HepG2 (cell line): Measurements from ENCODE around the gene PDGFB. TPM values are rescaled to one million over a fixed set of nuclear protein-coding genes. Genes with fewer than 3 reads are reported as not detected.

Experiments used
- ATRX ChIP-seq: sonication (generic); formaldehyde crosslinking; IDR thresholded peaks from 2 replicates; pipeline ENCODE4 v1.4.0; 2020; ENCODE audit warnings: missing genetic modification reagents, borderline replicate concordance
- BORCS8-MEF2B ChIP-seq: sonication (generic); formaldehyde crosslinking; IDR thresholded peaks from 2 replicates; pipeline ENCODE4 v1.8.0; 2022; ENCODE audit warnings: mild to moderate bottlenecking, missing genetic modification reagents
- BRD4 ChIP-seq: sonication (generic); formaldehyde crosslinking; IDR thresholded peaks from 2 replicates; pipeline ENCODE4 v1.4.0; 2020; ENCODE audit warnings: missing genetic modification reagents
- CCAR2 ChIP-seq: fragments of 200-400 bp; formaldehyde crosslinking; optimal IDR thresholded peaks from 2 replicates; pipeline ENCODE3; 2018; ENCODE audit warnings: low read depth, mild to moderate bottlenecking, low read length, moderate library complexity
- CHD4 ChIP-seq: fragments of 200-600 bp; sonication (generic); IDR thresholded peaks from 2 replicates; pipeline ENCODE4 v1.7.0; 2017; ENCODE audit warnings: mild to moderate bottlenecking, low read length, borderline replicate concordance
- ESRRA ChIP-seq: sonication (generic); formaldehyde crosslinking; IDR thresholded peaks from 2 replicates; pipeline ENCODE4 v1.5.1; 2020; ENCODE audit warnings: mild to moderate bottlenecking, low read depth, missing genetic modification reagents
- FOXA3 ChIP-seq: IDR thresholded peaks from 2 replicates; pipeline ENCODE4 v1.6.1; 2016; ENCODE audit warnings: missing genetic modification reagents, missing compliant biosample characterization
- HHEX ChIP-seq: IDR thresholded peaks from 2 replicates; pipeline ENCODE4 v1.6.1; 2016; ENCODE audit warnings: control low read depth
- HMGXB4 ChIP-seq, 2 experiments: sonication (generic) in 1 of 2; formaldehyde crosslinking in 1 of 2; IDR thresholded peaks; 2 replicates each; pipeline versions ENCODE4 v1.4.0 to v1.6.1; 2018 to 2020; ENCODE audit warnings: missing genetic modification reagents in 2 of 2, borderline replicate concordance in 1 of 2, low read depth in 1 of 2, mild to moderate bottlenecking in 1 of 2, missing biosample characterization in 1 of 2
- KDM3A ChIP-seq: IDR thresholded peaks from 2 replicates; pipeline ENCODE4 v1.6.1; 2018; ENCODE audit warnings: low read depth, missing compliant biosample characterization
- KLF9 ChIP-seq: IDR thresholded peaks from 2 replicates; pipeline ENCODE4 v1.6.1; 2016; ENCODE audit warnings: low read depth
- PAX8 ChIP-seq: sonication (generic); formaldehyde crosslinking; IDR thresholded peaks from 2 replicates; pipeline ENCODE4 v1.8.0; 2022; ENCODE audit warnings: mild to moderate bottlenecking, missing genetic modification reagents, borderline replicate concordance
- SETDB1 ChIP-seq: sonication (generic); formaldehyde crosslinking; IDR thresholded peaks from 2 replicates; pipeline ENCODE4 v1.5.1; 2020; ENCODE audit warnings: missing genetic modification reagents, mild to moderate bottlenecking, borderline replicate concordance
- ZBTB33 ChIP-seq: sonication (generic); formaldehyde crosslinking; IDR thresholded peaks from 2 replicates; pipeline ENCODE4 v1.4.0; 2020; ENCODE audit warnings: missing genetic modification reagents
- ZGPAT ChIP-seq: IDR thresholded peaks from 2 replicates; pipeline ENCODE4 v1.6.1; 2016; ENCODE audit warnings: mild to moderate bottlenecking
- ZMYM3 ChIP-seq: sonication (generic); formaldehyde crosslinking; IDR thresholded peaks from 2 replicates; pipeline ENCODE4 v1.5.1; 2020; ENCODE audit warnings: mild to moderate bottlenecking, missing genetic modification reagents
- ZNF362 ChIP-seq: sonication (generic); formaldehyde crosslinking; IDR thresholded peaks from 2 replicates; pipeline ENCODE4 v1.4.0; 2020; ENCODE audit warnings: missing genetic modification reagents, mild to moderate bottlenecking, borderline replicate concordance
- ZNF569 ChIP-seq: sonication (generic); formaldehyde crosslinking; IDR thresholded peaks from 2 replicates; pipeline ENCODE4 v1.5.0; 2020; ENCODE audit warnings: mild to moderate bottlenecking, missing genetic modification reagents, moderate library complexity, borderline replicate concordance
- ZNF570 ChIP-seq: sonication (generic); formaldehyde crosslinking; IDR thresholded peaks from 2 replicates; pipeline ENCODE4 v1.4.0; 2020; ENCODE audit warnings: mild to moderate bottlenecking, missing genetic modification reagents, borderline replicate concordance
- ZNF713 ChIP-seq: sonication (generic); formaldehyde crosslinking; IDR thresholded peaks from 2 replicates; pipeline ENCODE4 v1.4.0; 2020; ENCODE audit warnings: mild to moderate bottlenecking, missing genetic modification reagents
- ZNF749 ChIP-seq: sonication (generic); formaldehyde crosslinking; IDR thresholded peaks from 2 replicates; pipeline ENCODE4 v1.8.0; 2022; ENCODE audit warnings: mild to moderate bottlenecking, missing genetic modification reagents, moderate library complexity, borderline replicate concordance
- ZSCAN5A ChIP-seq: sonication (generic); formaldehyde crosslinking; IDR thresholded peaks from 2 replicates; pipeline ENCODE4 v1.8.0; 2022; ENCODE audit warnings: mild to moderate bottlenecking, missing genetic modification reagents, borderline replicate concordance
- polyA plus RNA-seq, 8 experiments: library from polyadenylated mRNA; depleted of rRNA in 3 of 8; stranded (reverse) in 7 of 8; unstranded in 1 of 8; fragments of >200 nt; fragmentation: Illumina TruSeq in 4 of 8; extraction: Trizol in 4 of 8; gene quantifications; 2 replicates each; pipeline versions ENCODE4 v1.2.1 to v1.2.3, GENCODE V29; 2011 to 2016; ENCODE audit warnings: low read depth in 4 of 8, missing spikeins in 1 of 8, mixed read lengths in 1 of 8; ENCODE audit not compliant: insufficient read depth in 1 of 8
- total RNA-seq, 5 experiments: library from RNA; depleted of rRNA; stranded (reverse); fragments of >200 nt; fragmentation: Illumina TruSeq; extraction: Trizol; gene quantifications; 2 replicates each; pipeline ENCODE4 v1.2.3, GENCODE V29; 2016; ENCODE audit warnings: low read depth in 1 of 5

PDGFB gene
- total and polyA plus RNA-seq, 2 of the 13 experiments (the other 11 are each of a cell fraction or from before 2014, with no cell fraction given), result 1.4 to 10.1 TPM

GRCh38 chr22:39243439-39244135 is 1.2 kb downstream of the PDGFB start (continued):
- TF ChIP-seq ZNF362 (CRISPR knock-in tag), result no peak
- TF ChIP-seq ESRRA (CRISPR knock-in tag), result peak; percentile 68; the same call in 1 of the 2 replicates
- no peak for TF ChIP-seq HHEX (CRISPR knock-in tag)
- TF ChIP-seq ZNF749, result no peak
- TF ChIP-seq ZGPAT (CRISPR knock-in tag), result peak; percentile 32; the same call in 1 of the 2 replicates
- no peak for TF ChIP-seq CCAR2
- TF ChIP-seq SETDB1, result no peak
- TF ChIP-seq HMGXB4 (CRISPR knock-in tag; IDR thresholded peaks at IDR 0.05; ENCODE audit: borderline replicate concordance in 1 of 2, low read depth in 1 of 2), result 0 out of 4 replicates have a peak, but pooled peaks of 1 of the 2 experiments have one; percentile 32
- no peak for TF ChIP-seq ZNF569 (CRISPR knock-in tag)
- no peak for TF ChIP-seq BRD4 (CRISPR knock-in tag)
- no peak for TF ChIP-seq ZSCAN5A (CRISPR knock-in tag)
- TF ChIP-seq KDM3A (CRISPR knock-in tag), result peak; percentile 63; the same call in 1 of the 2 replicates
- TF ChIP-seq PAX8, result no peak
- TF ChIP-seq ATRX (CRISPR knock-in tag), result no peak
- no peak for TF ChIP-seq KLF9 (CRISPR knock-in tag)
- TF ChIP-seq ZMYM3 (CRISPR knock-in tag), result peak; percentile 23; the same call in 1 of the 2 replicates
- no peak for TF ChIP-seq ZBTB33
- no peak for TF ChIP-seq ZNF570 (CRISPR knock-in tag)
- no peak for TF ChIP-seq ZNF713 (CRISPR knock-in tag)
- no peak for TF ChIP-seq BORCS8-MEF2B (CRISPR knock-in tag)
- TF ChIP-seq FOXA3 (CRISPR knock-in tag), result 0 out of 2 replicates have a peak, but pooled peaks have one; percentile 12
- TF ChIP-seq CHD4, result no peak
